Esophagus squamous epithelium (tissue), 4 donors: ENCODE measurements around the gene DDX28.

ENCODE experiments used
- CTCF ChIP-seq, 6 experiments: fragments of 450-650 bp in 4 of 6; fragments of 200-600 bp in 2 of 6; sonication (generic) in 2 of 6; IDR thresholded peaks; one replicate each; pipeline ENCODE4 v1.5.1; 2016 to 2019; ENCODE audit warnings: antibody characterized with exemption in 6 of 6, mild to moderate bottlenecking in 4 of 6, moderate library complexity in 4 of 6
- POLR2A ChIP-seq, 4 donors: fragments of 450-650 bp; IDR thresholded peaks; one replicate each; pipeline ENCODE4 v1.6.1; 2017; ENCODE audit warnings: antibody characterized with exemption in 4 of 4, mild to moderate bottlenecking in 4 of 4, moderate library complexity in 3 of 4

GRCh38 chr16:67999985-68000384 is 23.0 kb downstream of the DDX28 start:
- TF ChIP-seq CTCF (IDR thresholded peaks at IDR 0.05) (no peak), POLR2A (IDR thresholded peaks at IDR 0.05) (no peak)
